ENCODE measurements around the gene DOCK2.

GRCh38 chr5:170097934-170098333 lies 460.9 kb downstream of the DOCK2 start:
- no peak for TF ChIP-seq ZNF175 (tag by site-specific recombination; IDR thresholded peaks at IDR 0.05)
- no peak for TF ChIP-seq CTCF (tag by site-specific recombination; IDR thresholded peaks at IDR 0.05)
- TF ChIP-seq ATF2 (tag by site-specific recombination; IDR thresholded peaks at IDR 0.05; ENCODE audit: low read depth): no peak
- no peak for TF ChIP-seq ZNF157 (tag by site-specific recombination; IDR thresholded peaks at IDR 0.05)
- no peak for TF ChIP-seq ZNF747 (tag by site-specific recombination; IDR thresholded peaks at IDR 0.05)
- no peak for TF ChIP-seq HIC1 (tag by site-specific recombination; IDR thresholded peaks at IDR 0.05)
- no peak for TF ChIP-seq BCL11B (tag by site-specific recombination; IDR thresholded peaks at IDR 0.05; ENCODE audit: low read depth)
- TF ChIP-seq ZNF426 (tag by site-specific recombination; IDR thresholded peaks at IDR 0.05): no peak

Data from HEK293 (cell line).